Activated T-cell treated with anti-CD3 and anti-CD28 coated beads, Interleukin-2, amount 50 U/mL, for 24 hours (primary cell): Measurements from ENCODE around the gene ASAP2.

Experiments used
- DNase-seq: peaks from one replicate; pipeline ENCODE4 v3.0.0-alpha.2; 2020
- H3K27ac Mint-ChIP-seq: 2 replicates; pipeline ENCODE4 v1.8.0; 2020; ENCODE audit warnings: mild to moderate bottlenecking, mixed read lengths
- H3K27me3 Mint-ChIP-seq: 2 replicates; pipeline ENCODE4 v1.8.0; 2020; ENCODE audit warnings: mixed read lengths
- H3K36me3 Mint-ChIP-seq: 2 replicates; pipeline ENCODE4 v1.8.0; 2020; ENCODE audit warnings: low read depth, mixed read lengths
- H3K4me1 Mint-ChIP-seq: 2 replicates; pipeline ENCODE4 v1.8.0; 2020; ENCODE audit warnings: low read depth, mixed read lengths
- H3K4me3 Mint-ChIP-seq: 2 replicates; pipeline ENCODE4 v1.8.0; 2020; ENCODE audit warnings: mild to moderate bottlenecking, moderate library complexity, mixed read lengths
- H3K9me3 Mint-ChIP-seq: 2 replicates; pipeline ENCODE4 v1.8.0; 2020; ENCODE audit warnings: mixed read lengths

ASAP2 gene

DNA sequence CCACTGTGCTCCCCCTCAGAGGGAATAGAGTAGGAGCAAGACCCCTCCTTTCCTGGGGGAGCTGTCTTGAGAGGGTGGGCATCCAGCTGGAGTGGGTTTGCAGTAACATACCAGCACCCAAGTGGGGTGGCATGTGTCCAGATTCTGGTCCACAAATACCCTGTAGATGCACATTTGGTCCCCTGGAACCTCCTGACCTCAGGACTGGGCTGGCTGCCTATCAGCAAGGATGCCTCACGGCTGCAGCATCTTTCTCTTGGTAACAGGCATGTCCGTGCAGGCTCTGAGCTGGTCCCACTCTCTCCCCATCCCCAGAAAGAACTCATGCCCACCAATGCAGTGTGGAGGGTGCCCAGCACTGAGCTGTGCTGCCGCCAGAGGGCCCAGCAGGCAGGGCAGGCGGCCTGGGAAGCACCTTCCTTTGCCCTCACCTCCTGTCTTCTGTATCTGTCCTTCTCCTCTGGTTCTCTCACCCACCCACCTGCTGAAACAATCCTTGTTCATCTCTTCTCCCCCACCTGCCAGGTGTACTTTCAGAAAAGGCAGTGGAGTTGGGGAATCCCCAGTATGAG is 169.3 kb downstream of the ASAP2 start:
- Mint-ChIP-seq H3K27ac (no peak overlapping the region), H3K27me3 (peaks cover 4% of the 10 kb centered on the region), H3K36me3 (no peaks in the 10 kb centered on the region), H3K4me1 (peaks cover 16% of the 10 kb centered on the region), H3K9me3 (no peaks in the 10 kb centered on the region), H3K4me3 (no peak overlapping the region)
- DNase-seq, result no peak

- DNase-seq, result no peak
- Mint-ChIP-seq H3K9me3 (no peaks in the 10 kb centered on the region), H3K27ac (no peak overlapping the region), H3K4me1 (peaks cover 1% of the 10 kb centered on the region), H3K4me3 (no peak overlapping the region), H3K36me3 (no peaks in the 10 kb centered on the region), H3K27me3 (peaks cover 4% of the 10 kb centered on the region)
Observed at GRCh38 chr2:9377461-9378097, 171.0 kb downstream of the ASAP2 start.

DNA sequence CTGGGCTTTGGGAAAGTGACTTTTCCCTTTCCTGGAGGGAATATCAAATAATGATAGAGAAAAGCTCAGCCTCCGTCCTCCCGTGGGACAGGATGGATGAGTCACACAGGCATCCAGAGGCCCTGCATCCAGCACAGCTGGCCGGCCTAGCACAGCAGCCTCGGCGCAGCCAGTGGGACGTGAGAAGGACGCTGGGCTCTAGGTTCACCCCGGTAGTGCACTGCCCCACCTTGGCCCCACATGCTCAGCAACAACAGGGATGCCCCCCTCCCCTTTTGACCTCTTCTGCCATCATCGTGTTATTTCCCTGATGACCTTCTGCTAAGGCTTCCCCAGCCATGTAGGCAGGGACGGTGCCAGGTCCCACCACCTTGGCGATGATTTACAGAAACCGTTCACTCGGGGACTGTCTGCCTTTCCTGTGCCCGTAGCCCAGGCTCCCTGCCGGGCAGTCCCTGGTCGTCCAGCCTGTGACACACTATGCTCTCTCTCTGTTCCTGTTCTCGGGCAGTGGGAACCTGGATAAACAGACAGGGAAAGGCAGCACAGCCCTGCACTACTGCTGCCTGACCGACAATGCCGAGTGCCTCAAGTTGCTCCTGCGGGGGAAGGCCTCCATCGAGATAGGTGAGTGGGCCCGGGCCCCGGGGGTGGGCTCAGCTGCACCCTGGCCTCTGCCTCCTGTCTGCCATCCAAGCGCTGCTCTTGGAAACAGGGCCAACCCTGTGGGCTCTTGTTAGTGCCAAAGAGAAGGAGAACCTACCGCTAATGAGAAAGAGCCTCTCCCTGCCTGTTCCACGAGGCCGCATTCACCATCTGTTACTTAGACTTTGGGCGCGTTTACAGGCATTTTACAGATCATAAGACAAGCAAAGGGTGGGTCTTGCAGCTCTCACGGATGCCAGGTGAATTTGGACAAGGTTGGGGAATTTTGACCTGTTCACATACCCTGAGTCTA is 172.1 kb downstream of the ASAP2 start:
- no peak overlapping the region for H3K27ac Mint-ChIP-seq
- no peak for DNase-seq
- H3K4me1 Mint-ChIP-seq, result peaks cover 1% of the 10 kb centered on the region
- H3K4me3 Mint-ChIP-seq, result no peak overlapping the region
- H3K27me3 Mint-ChIP-seq, result peaks cover 4% of the 10 kb centered on the region
- no peaks in the 10 kb centered on the region for H3K9me3 Mint-ChIP-seq
- H3K36me3 Mint-ChIP-seq, result no peaks in the 10 kb centered on the region

DNA sequence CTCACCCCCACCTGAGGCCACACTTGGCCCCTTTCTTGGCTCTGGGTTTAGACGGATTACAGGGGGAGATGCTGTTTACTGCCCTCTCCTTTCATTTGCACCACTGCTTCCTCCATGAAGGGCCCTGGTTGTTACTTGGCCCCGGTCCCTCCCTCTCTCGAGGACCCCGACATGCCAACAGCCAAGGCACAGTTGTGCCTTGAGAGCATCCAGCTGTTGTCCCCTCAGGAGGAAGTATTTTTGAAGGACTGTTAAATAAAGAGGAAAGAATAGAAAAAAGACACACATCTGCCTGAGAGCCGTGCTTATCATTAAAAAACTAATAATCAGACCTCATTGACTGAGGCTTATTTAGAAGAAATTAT is 172.8 kb downstream of the ASAP2 start:
- Mint-ChIP-seq H3K27ac (no peak overlapping the region), H3K36me3 (no peaks in the 10 kb centered on the region), H3K27me3 (peaks cover 4% of the 10 kb centered on the region), H3K4me1 (peaks cover 1% of the 10 kb centered on the region), H3K4me3 (no peak overlapping the region), H3K9me3 (no peaks in the 10 kb centered on the region)
- no peak for DNase-seq

GRCh38 chr2:9380702-9381628 is 174.4 kb downstream of the ASAP2 start:
- DNase-seq, result no peak
- Mint-ChIP-seq H3K4me1 (peaks cover 1% of the 10 kb centered on the region), H3K9me3 (no peaks in the 10 kb centered on the region), H3K4me3 (no peak overlapping the region), H3K36me3 (no peaks in the 10 kb centered on the region), H3K27ac (no peak overlapping the region), H3K27me3 (peaks cover 4% of the 10 kb centered on the region)

DNA sequence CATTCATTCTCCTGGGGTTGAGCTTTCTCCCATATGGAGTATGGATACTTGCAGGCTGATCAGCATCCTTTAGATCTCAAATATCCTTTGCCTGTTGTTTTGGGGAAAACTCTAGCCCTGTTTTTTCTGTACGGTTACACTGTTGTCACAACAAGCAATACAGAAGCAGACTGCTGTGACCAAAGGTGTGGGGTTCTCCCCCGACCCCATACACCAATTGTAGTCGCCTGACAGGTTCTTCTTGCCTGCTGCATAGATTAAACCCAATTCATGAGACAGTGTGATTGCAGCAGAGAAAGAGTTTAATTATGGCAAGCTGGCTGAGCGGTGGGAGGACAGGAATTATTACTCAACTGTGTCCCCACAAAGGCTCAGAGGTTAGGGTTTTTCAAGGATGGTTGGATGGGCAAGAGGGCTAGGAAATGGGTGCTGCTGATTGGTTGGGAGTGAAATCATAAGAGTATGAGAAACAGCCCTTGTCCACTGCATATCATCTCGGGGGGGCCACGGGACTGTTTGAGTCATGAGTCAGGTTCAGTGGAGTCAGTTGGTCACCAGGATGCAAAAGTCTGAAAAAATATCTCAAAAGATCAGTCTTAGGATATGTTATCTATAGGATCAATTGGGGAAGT is 176.1 kb downstream of the ASAP2 start:
- Mint-ChIP-seq H3K27ac (no peak overlapping the region), H3K4me3 (no peak overlapping the region), H3K9me3 (no peaks in the 10 kb centered on the region), H3K27me3 (no peaks in the 10 kb centered on the region), H3K36me3 (no peaks in the 10 kb centered on the region), H3K4me1 (peaks cover 6% of the 10 kb centered on the region)
- no peak for DNase-seq

DNA sequence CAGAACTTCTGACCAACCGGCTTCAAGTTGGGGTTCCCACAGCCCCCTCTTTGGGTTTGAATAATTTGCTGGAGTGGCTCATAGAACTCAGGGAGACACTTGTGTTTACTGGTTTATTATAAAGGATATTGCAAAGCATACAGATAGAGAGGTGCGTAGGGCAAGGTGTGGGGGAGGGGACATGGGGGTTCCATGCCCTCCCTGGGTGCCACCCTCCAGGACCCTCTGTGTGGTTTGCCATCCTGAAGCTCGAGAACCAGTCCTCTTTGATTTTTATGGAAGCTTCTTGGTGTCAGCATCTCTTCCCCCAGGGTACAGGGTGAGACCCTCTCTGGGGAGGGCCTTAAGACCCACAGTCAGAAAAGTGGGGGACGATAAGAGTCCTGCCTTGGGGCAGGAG is 177.9 kb downstream of the ASAP2 start:
- Mint-ChIP-seq H3K36me3 (no peaks in the 10 kb centered on the region), H3K4me3 (no peak overlapping the region), H3K4me1 (peaks cover 6% of the 10 kb centered on the region), H3K27ac (no peak overlapping the region), H3K9me3 (no peaks in the 10 kb centered on the region), H3K27me3 (no peaks in the 10 kb centered on the region)
- no peak for DNase-seq

DNA sequence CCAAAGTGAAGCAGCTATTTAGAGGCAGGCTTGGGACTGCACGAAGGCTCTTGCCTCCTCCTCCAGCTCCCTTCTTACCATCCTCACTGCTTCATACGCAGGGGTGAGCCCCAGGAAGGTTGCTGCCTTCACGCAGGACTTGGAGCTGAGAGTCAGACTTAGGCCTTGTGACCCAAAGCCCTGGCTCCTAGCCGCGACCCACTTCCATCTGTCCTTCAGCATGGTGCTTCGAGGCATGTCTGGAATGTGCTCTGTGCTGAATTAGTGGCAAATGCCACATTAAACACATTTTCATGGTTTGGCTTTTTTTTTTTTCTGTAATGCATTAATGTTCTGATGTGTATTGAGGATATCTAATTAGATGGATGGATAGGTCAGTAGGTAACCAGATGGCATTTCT is 179.2 kb downstream of the ASAP2 start:
- H3K4me3 Mint-ChIP-seq, result no peak overlapping the region
- no peaks in the 10 kb centered on the region for H3K36me3 Mint-ChIP-seq
- DNase-seq, result no peak
- H3K27me3 Mint-ChIP-seq, result no peaks in the 10 kb centered on the region
- no peaks in the 10 kb centered on the region for H3K9me3 Mint-ChIP-seq
- H3K27ac Mint-ChIP-seq, result no peak overlapping the region
- H3K4me1 Mint-ChIP-seq, result peaks cover 6% of the 10 kb centered on the region

DNA sequence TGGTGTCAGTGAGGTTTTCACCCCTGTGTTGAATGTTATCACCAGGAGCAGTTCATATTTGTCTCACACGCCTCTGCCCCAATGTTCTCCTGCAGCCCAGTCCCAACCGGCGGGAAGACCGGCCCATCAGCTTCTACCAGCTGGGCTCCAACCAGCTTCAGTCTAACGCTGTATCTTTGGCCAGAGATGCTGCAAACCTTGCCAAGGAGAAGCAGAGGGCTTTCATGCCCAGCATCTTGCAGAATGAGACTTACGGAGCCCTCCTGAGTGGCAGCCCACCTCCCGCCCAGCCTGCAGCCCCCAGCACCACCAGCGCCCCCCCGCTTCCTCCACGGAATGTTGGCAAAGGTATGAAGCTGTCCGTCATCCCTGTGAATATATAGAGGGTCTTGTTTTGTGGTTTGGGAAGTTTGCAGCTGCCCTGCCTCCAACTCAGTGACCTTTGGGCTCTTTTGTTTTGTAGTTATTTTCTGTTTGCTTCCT is 181.6 kb downstream of the ASAP2 start:
- Mint-ChIP-seq H3K4me3 (no peak overlapping the region), H3K36me3 (no peaks in the 10 kb centered on the region), H3K27me3 (no peaks in the 10 kb centered on the region), H3K4me1 (peaks cover 6% of the 10 kb centered on the region), H3K9me3 (no peaks in the 10 kb centered on the region), H3K27ac (no peak overlapping the region)
- DNase-seq, result no peak

DNA sequence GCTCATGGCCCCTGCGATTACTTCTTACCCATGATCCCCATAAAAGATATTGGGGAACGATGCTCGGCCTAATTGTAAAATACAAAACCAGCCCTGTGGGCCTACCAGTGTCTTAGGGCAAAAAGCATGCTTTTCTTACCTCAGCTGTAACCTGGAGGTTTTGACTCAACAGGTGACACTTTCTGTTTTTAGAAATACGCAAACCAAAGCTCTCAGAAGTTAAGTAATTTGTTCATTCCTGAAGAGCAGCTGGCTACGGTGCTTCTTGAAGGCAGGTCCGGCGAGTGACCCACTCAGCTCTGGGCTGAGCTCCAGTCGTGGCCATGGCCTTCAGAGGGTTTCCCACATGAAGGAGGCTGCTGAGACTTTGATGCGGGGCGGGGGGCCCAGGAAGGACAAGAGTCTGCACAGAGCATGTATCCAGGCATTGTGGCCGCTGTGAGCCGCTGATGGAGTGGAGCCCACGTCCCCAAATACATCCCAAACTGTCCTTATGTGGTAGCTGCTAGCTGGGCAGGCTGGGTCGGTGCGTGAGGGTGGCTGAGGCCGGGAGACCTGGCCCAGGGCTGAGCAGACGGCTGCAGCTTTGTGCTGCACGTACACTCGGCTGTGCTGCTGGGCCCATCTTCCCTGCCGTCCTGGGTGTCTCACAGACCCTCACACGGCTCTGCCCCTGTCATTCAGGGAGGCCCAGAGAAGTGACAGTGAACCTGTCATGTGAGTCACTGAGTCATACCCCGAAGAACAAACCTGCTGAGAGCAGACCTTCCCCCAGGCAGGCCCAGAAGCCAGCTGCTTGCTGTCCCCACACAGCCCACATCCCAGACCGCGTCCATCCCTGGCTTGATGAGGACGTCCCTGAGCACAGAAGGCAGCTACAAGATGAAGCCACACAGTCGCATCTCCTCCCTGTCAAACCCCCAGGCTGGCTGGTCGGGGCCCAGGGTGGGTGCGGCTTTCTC is 182.6 kb downstream of the ASAP2 start:
- Mint-ChIP-seq H3K27ac (no peak overlapping the region), H3K36me3 (no peaks in the 10 kb centered on the region), H3K4me3 (no peak overlapping the region)

DNA sequence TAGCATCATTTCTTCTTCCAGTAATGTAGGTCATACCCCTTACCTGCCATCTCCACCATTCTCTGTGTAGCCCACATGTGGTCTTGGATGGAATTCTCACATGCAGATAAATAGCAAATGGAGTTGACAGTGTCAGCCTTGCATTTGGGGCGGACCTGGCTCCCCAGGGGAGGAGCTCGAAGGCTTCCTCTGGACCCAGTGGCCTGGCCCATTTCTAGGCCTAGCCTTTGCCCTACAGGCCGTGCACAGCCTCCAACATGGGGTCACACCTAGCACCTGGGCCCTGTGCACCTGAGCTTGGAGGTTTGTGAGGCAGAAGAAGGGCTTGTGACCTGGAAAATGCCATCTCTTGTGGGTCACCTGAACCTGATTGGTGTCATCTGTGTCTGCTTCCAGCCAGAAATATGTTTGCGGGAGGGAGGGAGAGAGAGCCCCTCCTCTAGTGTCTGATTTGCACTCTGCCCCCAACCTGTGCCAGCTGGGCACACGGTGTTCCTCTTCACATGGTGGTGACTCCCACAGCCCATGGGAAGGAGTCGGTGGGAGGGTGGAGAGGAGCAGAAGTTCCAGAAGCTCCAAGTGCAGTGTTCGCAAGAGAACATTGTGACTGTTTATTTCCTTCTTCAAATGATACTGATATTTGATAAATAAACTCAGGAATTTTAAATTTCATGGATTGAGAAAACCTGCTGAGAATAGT is 183.7 kb downstream of the ASAP2 start:
- no peak for DNase-seq
- Mint-ChIP-seq H3K4me1 (peaks cover 6% of the 10 kb centered on the region), H3K36me3 (no peaks in the 10 kb centered on the region), H3K4me3 (no peak overlapping the region), H3K27me3 (no peaks in the 10 kb centered on the region), H3K9me3 (no peaks in the 10 kb centered on the region), H3K27ac (no peak overlapping the region)

More for the DNA sequence above, 182.6 kb downstream of the ASAP2 start:
- DNase-seq, result no peak
- Mint-ChIP-seq H3K27me3 (no peaks in the 10 kb centered on the region), H3K4me1 (peaks cover 6% of the 10 kb centered on the region), H3K9me3 (no peaks in the 10 kb centered on the region)

DNA sequence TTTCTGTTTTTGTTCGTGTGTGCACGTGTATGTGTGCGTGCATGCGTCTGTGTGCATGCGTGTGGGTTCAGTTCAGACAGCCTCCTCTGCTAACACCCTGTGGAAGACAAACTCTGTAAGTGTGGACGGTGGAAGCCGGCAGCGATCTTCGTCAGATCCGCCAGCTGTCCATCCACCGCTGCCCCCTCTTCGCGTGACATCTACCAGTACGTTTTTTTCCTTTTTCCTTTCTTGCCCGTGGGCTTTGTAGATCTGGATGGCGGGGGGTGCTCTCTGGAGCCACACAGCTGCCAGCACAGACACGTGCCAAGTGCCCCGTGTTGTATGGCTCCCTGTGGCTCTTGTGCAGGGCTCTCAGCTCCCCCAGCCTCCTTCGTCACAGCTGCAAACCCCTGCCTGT is 184.4 kb downstream of the ASAP2 start:
- Mint-ChIP-seq H3K27me3 (no peaks in the 10 kb centered on the region), H3K4me1 (peaks cover 6% of the 10 kb centered on the region), H3K36me3 (no peaks in the 10 kb centered on the region), H3K27ac (no peak overlapping the region), H3K4me3 (no peak overlapping the region), H3K9me3 (no peaks in the 10 kb centered on the region)
- DNase-seq, result no peak
